H1 (cell line): ENCODE results near the gene PLAC1. TPM values are rescaled to one million over a fixed set of nuclear protein-coding genes. Genes with fewer than 3 reads are reported as not detected.

Experiments used
- EP300 ChIP-seq, 2 experiments: IDR thresholded peaks; 1 replicate in 1 of 2; 2 replicates in 1 of 2; pipeline ENCODE4 v1.6.1; 2011 to 2012; ENCODE audit warnings: low read depth in 2 of 2, low read length in 2 of 2, mild to moderate bottlenecking in 2 of 2, borderline replicate concordance in 1 of 2, inconsistent platforms in 1 of 2, moderate library complexity in 1 of 2
- FOSL1 ChIP-seq: IDR thresholded peaks from 2 replicates; pipeline ENCODE4 v1.6.1; 2011; ENCODE audit warnings: mild to moderate bottlenecking, low read depth, low read length, moderate library complexity; ENCODE audit not compliant: insufficient read depth
- GTF2F1 ChIP-seq: IDR thresholded peaks from 2 replicates; pipeline ENCODE4 v1.6.1; 2012; ENCODE audit warnings: low read depth, low read length, improper control_type of control experiment, borderline replicate concordance
- NANOG ChIP-seq: IDR thresholded peaks from 2 replicates; pipeline ENCODE4 v1.6.1; 2011; ENCODE audit warnings: low read length, low read depth, mild to moderate bottlenecking, inconsistent platforms; ENCODE audit not compliant: insufficient read depth, poor library complexity, severe bottlenecking
- PHF8 ChIP-seq: fragments of 200-600 bp; sonication (generic); conservative IDR thresholded peaks from 2 replicates; pipeline ENCODE4 v1.7.1; 2012; ENCODE audit warnings: low read depth, mild to moderate bottlenecking, inconsistent platforms, low read length, moderate library complexity
- RBBP5 ChIP-seq: IDR thresholded peaks from 2 replicates; pipeline ENCODE4 v1.7.1; 2012; ENCODE audit warnings: low read depth, mild to moderate bottlenecking, inconsistent platforms, low read length, moderate library complexity, borderline replicate concordance
- SIX5 ChIP-seq: IDR thresholded peaks from 2 replicates; pipeline ENCODE4 v1.6.1; 2011; ENCODE audit warnings: mild to moderate bottlenecking, low read depth, low read length
- SRF ChIP-seq: IDR thresholded peaks from 2 replicates; pipeline ENCODE4 v1.6.1; 2011; ENCODE audit warnings: mild to moderate bottlenecking, low read depth, low read length, moderate library complexity
- polyA plus RNA-seq, 7 experiments: library from polyadenylated mRNA; depleted of rRNA in 3 of 7; stranded (reverse) in 5 of 7; unstranded in 2 of 7; fragments of >200 nt in 5 of 7; fragments of 200-250 nt in 2 of 7; gene quantifications; 1 replicate in 5 of 7; 2 replicates in 1 of 7; 4 replicates in 1 of 7; pipeline versions ENCODE4 v1.2.1 to v1.2.3, GENCODE V29; 2011 to 2013; ENCODE audit warnings: missing spikeins in 2 of 7, mixed read lengths in 2 of 7
- total RNA-seq: library from RNA; stranded (reverse); fragmentation: NEBNext Ultra II Directional; extraction: Animal tissue kit (Norgen Biotek cat#: 25700); gene quantifications from 2 replicates; pipeline ENCODE4 v1.2.1, GENCODE V29; 2021
- TF ChIP-seq, protein P1 (sequence below): fragments of 300-600 bp; sonication (generic); IDR thresholded peaks from 2 replicates; pipeline ENCODE4 v1.7.1; 2012; ENCODE audit warnings: low read length, moderate library complexity, mild to moderate bottlenecking, inconsistent platforms; ENCODE audit not compliant: insufficient replicate concordance

PLAC1 gene
- total and polyA plus RNA-seq, 2 of the 8 experiments (the other 6 are each of a cell fraction or from before 2014, with no cell fraction given), result 1.8 TPM; not detected in 1

DNA sequence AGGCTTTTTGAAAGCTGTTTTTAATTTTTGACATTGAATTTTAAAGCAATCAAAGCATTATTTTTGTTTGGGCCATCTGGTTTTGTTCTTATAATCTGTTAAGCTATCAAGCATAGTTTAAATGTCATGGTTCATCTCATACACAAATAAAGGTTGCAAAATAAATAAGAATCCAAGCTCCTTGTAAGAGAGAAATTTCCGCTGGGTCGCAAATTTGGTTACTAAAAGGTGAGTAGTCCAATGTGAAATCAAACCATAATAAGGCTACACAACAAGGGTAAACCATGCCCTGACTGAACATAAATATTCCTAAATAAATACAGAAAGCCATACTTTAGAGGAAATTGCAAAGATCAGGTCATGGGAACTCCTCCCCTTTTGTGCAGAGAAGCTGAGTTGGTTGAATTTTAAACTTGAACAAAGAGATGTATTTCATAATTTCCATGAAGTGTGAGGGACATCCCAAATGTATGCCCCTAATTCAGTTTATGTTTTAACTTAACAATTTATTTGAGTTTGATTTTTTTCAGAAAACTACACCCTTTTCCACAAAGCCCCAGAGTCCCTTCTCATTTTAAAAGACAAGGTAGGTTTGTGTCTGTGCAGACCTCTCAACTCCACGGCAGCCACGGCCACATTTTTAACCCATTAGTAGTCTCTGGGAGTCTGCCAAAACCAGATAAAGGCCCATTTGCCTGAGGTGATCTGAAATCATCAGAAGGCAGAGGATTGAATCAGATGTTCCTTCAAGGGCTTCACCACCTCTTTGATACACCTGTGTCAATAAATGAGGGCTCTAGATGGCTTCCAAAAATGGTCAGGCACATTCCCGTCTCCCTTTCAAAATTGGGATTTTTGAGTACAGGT, 85.2 kb downstream of the PLAC1 start (continued):
- TF ChIP-seq, protein P1, sequence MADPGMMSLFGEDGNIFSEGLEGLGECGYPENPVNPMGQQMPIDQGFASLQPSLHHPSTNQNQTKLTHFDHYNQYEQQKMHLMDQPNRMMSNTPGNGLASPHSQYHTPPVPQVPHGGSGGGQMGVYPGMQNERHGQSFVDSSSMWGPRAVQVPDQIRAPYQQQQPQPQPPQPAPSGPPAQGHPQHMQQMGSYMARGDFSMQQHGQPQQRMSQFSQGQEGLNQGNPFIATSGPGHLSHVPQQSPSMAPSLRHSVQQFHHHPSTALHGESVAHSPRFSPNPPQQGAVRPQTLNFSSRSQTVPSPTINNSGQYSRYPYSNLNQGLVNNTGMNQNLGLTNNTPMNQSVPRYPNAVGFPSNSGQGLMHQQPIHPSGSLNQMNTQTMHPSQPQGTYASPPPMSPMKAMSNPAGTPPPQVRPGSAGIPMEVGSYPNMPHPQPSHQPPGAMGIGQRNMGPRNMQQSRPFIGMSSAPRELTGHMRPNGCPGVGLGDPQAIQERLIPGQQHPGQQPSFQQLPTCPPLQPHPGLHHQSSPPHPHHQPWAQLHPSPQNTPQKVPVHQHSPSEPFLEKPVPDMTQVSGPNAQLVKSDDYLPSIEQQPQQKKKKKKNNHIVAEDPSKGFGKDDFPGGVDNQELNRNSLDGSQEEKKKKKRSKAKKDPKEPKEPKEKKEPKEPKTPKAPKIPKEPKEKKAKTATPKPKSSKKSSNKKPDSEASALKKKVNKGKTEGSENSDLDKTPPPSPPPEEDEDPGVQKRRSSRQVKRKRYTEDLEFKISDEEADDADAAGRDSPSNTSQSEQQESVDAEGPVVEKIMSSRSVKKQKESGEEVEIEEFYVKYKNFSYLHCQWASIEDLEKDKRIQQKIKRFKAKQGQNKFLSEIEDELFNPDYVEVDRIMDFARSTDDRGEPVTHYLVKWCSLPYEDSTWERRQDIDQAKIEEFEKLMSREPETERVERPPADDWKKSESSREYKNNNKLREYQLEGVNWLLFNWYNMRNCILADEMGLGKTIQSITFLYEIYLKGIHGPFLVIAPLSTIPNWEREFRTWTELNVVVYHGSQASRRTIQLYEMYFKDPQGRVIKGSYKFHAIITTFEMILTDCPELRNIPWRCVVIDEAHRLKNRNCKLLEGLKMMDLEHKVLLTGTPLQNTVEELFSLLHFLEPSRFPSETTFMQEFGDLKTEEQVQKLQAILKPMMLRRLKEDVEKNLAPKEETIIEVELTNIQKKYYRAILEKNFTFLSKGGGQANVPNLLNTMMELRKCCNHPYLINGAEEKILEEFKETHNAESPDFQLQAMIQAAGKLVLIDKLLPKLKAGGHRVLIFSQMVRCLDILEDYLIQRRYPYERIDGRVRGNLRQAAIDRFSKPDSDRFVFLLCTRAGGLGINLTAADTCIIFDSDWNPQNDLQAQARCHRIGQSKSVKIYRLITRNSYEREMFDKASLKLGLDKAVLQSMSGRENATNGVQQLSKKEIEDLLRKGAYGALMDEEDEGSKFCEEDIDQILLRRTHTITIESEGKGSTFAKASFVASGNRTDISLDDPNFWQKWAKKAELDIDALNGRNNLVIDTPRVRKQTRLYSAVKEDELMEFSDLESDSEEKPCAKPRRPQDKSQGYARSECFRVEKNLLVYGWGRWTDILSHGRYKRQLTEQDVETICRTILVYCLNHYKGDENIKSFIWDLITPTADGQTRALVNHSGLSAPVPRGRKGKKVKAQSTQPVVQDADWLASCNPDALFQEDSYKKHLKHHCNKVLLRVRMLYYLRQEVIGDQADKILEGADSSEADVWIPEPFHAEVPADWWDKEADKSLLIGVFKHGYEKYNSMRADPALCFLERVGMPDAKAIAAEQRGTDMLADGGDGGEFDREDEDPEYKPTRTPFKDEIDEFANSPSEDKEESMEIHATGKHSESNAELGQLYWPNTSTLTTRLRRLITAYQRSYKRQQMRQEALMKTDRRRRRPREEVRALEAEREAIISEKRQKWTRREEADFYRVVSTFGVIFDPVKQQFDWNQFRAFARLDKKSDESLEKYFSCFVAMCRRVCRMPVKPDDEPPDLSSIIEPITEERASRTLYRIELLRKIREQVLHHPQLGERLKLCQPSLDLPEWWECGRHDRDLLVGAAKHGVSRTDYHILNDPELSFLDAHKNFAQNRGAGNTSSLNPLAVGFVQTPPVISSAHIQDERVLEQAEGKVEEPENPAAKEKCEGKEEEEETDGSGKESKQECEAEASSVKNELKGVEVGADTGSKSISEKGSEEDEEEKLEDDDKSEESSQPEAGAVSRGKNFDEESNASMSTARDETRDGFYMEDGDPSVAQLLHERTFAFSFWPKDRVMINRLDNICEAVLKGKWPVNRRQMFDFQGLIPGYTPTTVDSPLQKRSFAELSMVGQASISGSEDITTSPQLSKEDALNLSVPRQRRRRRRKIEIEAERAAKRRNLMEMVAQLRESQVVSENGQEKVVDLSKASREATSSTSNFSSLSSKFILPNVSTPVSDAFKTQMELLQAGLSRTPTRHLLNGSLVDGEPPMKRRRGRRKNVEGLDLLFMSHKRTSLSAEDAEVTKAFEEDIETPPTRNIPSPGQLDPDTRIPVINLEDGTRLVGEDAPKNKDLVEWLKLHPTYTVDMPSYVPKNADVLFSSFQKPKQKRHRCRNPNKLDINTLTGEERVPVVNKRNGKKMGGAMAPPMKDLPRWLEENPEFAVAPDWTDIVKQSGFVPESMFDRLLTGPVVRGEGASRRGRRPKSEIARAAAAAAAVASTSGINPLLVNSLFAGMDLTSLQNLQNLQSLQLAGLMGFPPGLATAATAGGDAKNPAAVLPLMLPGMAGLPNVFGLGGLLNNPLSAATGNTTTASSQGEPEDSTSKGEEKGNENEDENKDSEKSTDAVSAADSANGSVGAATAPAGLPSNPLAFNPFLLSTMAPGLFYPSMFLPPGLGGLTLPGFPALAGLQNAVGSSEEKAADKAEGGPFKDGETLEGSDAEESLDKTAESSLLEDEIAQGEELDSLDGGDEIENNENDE, result no peak
- no peak for TF ChIP-seq PHF8
- TF ChIP-seq FOSL1, result no peak
- no peak for TF ChIP-seq RBBP5
- no peak for TF ChIP-seq SRF
- TF ChIP-seq EP300 (IDR thresholded peaks at IDR 0.05; ENCODE audit: borderline replicate concordance in 1 of 2, low read depth in 2 of 2, low read length in 2 of 2), result no peak
- TF ChIP-seq GTF2F1, result no peak
- no peak for TF ChIP-seq NANOG
- no peak for TF ChIP-seq SIX5
